ENCODE measurements around the gene PLXNB2.

The PLXNB2 gene

GRCh38 chr22:50298937-50299784 lies 8.3 kb downstream of the PLXNB2 start:
- DNase-seq (ENCODE audit: low read depth in 2 of 2), result no peak

- no peak for DNase-seq (ENCODE audit: low read depth in 2 of 2)
Observed at GRCh38 chr22:50298266-50298637, 9.2 kb downstream of the PLXNB2 start.

GRCh38 chr22:50297510-50298265 lies 9.8 kb downstream of the PLXNB2 start:
- no peak for DNase-seq (ENCODE audit: low read depth in 2 of 2)

DNA sequence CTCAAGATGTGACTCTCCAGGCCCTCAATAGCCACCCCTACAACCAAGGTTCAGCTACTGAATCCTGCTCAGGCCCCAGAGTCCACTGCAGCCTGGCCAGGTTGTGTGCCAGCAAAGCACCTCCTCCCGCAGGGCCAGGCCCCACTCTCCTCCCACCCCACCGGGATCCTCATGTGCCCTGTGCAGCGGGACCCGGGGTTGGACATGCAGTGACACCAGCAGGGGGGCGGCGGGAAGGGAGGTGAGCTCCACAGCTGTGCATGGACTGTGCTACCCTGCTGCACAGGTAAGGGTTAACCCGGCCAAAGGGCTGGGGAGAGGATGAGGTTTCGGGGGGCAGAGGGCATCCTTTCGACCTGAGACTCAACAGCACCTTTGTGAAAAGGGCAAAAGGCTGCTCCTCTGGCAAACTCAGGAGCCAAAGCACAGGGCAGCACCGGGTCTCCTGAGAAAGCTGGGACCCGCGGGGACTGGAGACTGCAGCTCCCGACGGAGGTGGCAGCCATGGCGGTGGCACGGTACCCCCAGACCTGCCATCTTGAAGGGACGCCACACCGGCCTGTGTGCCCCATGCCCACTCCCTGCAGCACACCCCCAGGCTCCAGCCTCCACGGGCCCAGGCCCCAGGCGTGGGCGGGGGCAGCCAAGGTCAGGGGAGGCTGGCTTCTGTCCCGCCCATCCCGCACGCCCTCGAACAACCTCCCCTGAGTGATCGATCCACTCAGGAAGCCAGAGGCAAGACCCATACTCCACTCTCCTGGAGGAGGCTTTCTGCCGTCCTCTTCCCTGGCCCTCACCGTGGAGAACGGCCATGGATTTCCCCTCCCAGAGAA lies 10.6 kb downstream of the PLXNB2 start:
- DNase-seq (ENCODE audit: low read depth in 2 of 2), result no peak

- no peak for DNase-seq (ENCODE audit: low read depth in 2 of 2)
Observed at GRCh38 chr22:50294319-50294656, 13.2 kb downstream of the PLXNB2 start.

DNA sequence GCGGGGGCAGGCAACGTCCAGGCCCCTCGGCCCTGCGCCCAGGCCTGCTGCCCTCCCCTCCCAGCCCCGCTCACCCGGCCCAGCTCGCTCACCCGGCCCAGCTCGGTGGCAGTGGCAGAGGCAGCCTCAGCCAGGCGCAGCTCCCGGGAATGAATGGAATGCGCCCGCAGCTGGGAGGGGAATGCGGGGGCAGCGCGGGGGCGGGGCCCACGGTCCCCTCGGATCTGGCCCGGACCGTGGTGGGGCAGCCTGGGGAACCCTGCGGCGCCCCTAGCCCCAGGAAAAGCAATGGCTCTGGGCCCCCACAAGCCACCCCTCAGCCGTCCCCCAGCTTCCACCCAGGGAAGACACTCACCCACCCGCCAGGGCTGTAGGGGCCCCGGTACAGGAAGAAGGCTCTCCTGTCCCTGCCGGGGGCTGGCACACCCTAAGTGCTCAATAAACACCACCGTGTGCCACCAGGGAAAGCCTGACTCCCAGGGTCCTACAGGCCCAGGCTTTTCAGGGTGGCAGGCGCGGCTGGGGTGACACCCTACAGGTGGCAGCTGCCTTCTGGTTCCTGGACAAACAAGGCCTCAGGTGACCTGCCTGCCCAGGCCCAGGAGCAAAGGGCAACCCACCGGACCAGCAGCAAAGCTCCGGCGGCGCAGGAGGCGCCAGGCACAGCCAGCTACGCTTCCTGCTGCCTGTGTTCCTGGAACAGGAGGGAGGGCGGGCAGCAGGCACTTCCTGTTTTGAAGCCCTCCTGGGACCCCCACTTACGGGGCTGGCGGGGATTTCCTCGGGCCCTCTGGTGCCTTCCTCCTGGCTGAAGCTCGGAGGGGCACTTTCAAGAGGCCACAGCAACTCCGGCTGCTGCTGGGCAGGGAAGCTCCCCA lies 13.8 kb downstream of the PLXNB2 start:
- DNase-seq (ENCODE audit: low read depth in 2 of 2), result no peak

- no peak for DNase-seq (ENCODE audit: low read depth in 2 of 2)
Observed at GRCh38 chr22:50292643-50293440, 14.6 kb downstream of the PLXNB2 start.

- no peak for DNase-seq (ENCODE audit: low read depth in 2 of 2)
Observed at GRCh38 chr22:50289942-50290630, 17.4 kb downstream of the PLXNB2 start.

GRCh38 chr22:50289151-50289941 lies 18.1 kb downstream of the PLXNB2 start:
- DNase-seq (ENCODE audit: low read depth in 2 of 2), result no peak

DNA sequence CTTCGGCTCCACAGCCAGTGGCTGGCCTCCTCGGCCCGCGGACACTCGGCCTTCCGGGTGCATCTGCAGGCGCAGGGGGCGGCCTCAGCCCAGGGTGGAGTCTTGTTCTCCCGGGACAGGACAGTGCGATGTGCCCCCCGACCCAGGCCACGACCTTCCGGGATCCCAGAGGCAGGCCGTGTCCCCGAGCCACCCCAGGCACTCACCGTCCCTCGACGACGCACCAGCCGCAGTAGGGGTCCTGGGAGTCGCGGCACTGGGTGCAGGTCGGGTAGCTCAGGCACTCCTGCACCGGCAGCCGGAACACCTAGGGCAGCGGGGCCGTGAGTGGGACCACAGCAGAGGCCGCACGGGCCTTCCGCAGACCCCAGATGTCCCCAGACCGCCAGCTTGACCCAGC lies 19.7 kb downstream of the PLXNB2 start:
- DNase-seq (ENCODE audit: low read depth in 2 of 2), result no peak

DNA sequence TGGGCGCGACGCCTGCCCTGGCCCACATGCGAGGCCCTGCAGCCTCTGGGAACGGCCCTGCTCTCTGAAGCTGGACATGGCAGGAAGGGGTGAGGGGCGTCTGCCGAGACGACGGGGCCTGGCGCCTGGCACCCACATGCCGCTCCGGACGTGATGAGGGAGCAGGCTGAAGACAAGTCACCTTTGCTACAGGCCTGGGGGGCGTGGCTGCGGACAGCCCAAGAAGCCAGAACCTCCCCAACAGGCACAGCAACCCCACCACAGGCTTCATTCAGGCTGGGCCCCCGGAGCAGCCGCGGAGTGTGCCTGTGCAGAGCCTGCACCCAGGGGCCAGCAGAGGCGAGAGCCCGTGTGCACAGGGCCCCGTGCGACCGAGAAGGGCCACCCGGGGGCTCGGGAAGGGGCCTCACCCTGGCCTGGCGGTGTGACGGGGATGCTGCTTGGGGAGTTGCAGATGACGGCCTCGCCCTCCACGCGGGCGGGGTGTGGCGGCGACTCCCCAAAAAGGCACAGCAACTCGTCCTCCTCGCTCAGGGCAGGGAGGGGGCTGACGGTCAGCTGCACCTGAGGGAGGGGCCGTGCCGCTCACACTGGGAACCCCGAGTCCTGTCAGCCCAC lies 20.6 kb downstream of the PLXNB2 start:
- DNase-seq (ENCODE audit: low read depth in 2 of 2), result no peak

DNA sequence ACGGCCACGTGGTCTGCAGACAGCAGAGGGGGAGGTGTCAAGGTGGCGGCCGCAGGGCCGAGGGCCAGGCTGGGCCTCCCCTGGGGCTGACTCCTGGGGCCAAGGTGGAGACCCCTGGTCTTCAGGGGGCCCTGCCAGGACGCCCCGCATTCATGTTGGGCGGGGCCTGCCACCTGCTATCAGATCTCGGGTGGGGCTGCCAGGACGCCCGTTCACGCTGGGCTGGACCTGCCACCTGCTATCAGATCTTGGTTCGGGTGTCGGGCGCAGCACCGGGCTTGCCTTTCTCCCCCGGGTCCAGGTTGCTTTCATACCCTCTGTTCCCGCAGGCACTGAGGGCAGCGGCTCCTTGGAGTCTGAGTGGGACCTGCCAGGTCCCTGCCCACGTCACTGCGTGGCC lies 21.2 kb downstream of the PLXNB2 start:
- no peak for DNase-seq (ENCODE audit: low read depth in 2 of 2)

GRCh38 chr22:50285568-50286229 lies 21.7 kb downstream of the PLXNB2 start:
- DNase-seq (ENCODE audit: low read depth in 2 of 2), result no peak

DNA sequence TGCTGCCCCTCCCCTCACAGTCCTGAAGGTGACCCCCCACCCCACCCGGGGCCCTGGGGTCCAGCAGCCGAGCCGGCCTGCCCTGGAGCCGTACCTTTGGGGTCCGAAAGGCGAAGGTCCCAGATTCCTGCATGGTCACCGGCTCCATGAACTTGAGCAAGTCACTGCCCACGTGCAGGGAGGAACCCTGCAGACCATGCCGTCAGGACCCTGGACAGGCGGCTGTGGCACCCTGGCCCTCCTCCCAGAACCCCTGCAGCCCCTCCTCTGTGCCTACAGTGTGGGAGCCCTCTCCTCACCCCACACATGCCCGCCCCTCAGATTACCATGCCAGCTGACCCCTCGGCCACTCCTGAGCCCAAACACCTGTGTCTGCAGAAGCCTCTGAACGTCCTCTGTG lies 23.0 kb downstream of the PLXNB2 start:
- DNase-seq (ENCODE audit: low read depth in 2 of 2), result no peak

GRCh38 chr22:50283821-50284220 lies 23.6 kb downstream of the PLXNB2 start:
- DNase-seq (ENCODE audit: low read depth in 2 of 2), result no peak

DNA sequence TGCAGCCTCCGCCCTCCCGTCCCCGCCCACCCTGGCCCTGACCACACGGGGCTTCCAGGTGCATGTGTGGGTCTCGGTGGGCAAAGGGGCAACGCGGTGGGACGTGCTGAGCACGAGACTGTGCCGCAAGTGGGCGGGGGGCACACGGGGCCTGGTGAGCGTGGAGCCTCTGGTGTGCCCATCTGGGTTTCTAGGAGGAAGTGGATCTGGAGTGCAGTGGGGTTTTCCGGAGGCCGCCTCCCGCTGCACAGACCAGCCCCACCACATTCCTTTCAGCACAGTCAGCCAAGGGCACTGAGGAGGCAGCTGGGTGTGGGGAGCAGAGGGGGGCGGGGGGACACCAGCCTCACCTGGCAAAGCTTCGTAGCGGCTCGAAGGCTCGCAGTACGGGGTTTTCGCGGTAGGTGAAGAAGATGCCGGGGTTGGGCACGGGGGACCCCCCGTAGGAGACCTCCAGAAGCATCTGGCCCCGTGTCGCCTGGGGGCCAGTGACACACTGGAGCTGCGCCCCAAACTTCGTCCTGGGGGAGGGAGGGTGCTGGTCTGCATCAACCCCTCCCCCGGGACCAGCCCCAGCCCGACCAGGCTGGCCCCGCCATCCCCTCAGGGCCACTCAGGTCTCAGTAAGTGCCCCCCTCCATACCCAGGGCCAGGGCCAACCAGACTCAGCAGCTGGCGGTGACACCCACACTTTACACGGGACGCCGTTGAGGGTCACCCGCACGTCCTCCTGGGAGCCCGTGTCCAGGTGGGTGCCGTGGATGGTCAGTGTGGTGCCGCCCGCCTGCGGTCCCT lies 24.9 kb downstream of the PLXNB2 start:
- no peak for DNase-seq (ENCODE audit: low read depth in 2 of 2)

GRCh38 chr22:50281957-50282356 lies 25.5 kb downstream of the PLXNB2 start:
- no peak for DNase-seq (ENCODE audit: low read depth in 2 of 2)
